Cardiac fibroblast (primary cell): ENCODE results near the gene OSBPL1A.

Experiments
- DNase-seq, 2 donors: peaks; one replicate each; pipeline versions ENCODE4 v3.0.0 to v3.0.0-alpha.2; 2010; ENCODE audit warnings: low read depth in 2 of 2
- H3K4me3 ChIP-seq, 2 donors: replicated peaks in 1 of 2; 1 replicate in 1 of 2; 2 replicates in 1 of 2; pipeline ENCODE4 v1.5.1; 2011; ENCODE audit warnings: low read depth in 2 of 2, low read length in 2 of 2, mild to moderate bottlenecking in 2 of 2, moderate library complexity in 1 of 2
- CTCF ChIP-seq: IDR thresholded peaks from one replicate; pipeline ENCODE4 v1.5.1; 2011; ENCODE audit warnings: low read depth, mild to moderate bottlenecking, low read length, inconsistent platforms

The OSBPL1A gene

DNA sequence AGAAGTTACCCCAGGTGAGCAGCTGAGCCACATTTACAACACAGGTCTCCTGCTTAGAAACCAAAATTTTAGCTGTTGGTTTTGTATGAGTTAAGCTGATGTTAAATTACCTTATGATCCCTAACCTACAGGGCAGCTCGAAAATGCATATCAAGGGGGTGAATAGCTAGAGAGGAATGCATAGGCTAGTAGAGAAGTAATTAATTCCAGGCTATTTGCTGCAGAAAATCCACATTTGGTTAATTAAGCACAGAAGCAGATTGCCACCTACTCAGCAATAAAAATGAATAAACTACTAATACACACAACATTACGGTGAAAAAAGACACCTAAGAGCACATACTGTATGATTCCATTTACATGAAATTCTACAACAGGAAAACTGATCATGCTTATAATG is 91.4 kb downstream of the OSBPL1A start:
- no peak for TF ChIP-seq CTCF
- H3K4me3 ChIP-seq: no peak overlapping the region
- no peak for DNase-seq

DNA sequence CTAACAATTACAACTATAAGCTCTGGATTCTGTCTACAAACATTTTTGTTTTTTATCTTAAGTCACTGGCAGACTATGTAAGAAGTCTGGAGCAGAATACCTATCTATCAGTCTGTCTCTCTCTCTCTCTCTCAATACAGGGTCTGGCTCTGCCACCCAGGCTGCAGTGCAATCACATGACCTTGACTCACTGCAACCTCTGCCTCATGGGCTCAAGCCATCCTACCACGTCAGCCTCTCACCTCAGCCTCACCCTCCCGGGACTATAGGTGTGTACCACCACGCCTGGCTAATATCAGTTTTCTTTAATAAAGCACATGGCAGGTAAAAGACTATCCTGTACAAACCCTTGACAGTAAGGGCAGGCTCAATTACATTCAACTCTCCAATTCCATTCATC is 96.9 kb downstream of the OSBPL1A start:
- DNase-seq: no peak
- H3K4me3 ChIP-seq: no peak overlapping the region
- no peak for TF ChIP-seq CTCF

DNA sequence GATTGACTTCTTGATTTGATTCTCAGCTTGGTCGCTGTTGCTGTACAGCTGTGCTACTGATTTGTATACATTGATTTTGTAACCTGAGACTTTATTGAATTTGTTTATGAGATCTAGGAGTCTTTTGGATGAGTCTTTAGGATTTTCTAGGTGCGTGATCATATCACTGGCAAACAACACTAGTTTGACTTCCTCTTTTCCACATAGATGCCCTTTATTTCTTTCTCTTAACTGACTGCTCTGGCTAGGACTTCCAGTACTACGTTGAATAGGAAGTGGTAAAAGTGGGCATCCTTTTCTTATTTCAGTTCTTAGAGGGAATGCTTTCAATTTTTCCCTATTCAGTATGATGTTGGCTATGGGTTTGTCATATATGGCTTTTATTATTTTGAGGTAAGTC is 101.3 kb downstream of the OSBPL1A start:
- no peak for TF ChIP-seq CTCF
- no peak overlapping the region for H3K4me3 ChIP-seq
- DNase-seq: no peak

DNA sequence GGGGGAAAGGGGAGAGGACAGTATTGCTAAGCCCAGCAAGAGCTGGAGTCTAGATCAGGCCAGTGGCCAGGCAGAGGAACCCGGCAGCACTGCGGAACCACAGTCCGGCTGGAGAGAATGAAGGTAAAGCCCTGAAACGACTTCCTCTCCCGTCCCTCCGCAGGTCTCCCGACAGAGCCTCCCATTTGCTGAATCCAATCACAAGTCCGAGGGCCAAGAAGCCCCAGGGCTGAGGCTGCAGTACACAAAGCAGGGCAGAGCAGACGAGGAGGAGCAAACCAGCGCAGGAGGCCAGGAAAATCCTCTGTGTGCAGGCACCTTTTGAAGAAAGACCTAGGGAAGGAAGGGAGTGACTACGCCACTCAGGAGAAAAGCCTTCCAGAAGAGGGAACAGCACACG is 104.4 kb downstream of the OSBPL1A start:
- TF ChIP-seq CTCF: no peak
- DNase-seq: no peak
- no peak overlapping the region for H3K4me3 ChIP-seq

GRCh38 chr18:24278591-24278990 is 119.0 kb downstream of the OSBPL1A start:
- no peak for TF ChIP-seq CTCF
- H3K4me3 ChIP-seq: no peak overlapping the region
- DNase-seq: no peak

- no peak for DNase-seq
Observed at GRCh38 chr18:24277516-24278195, 120.0 kb downstream of the OSBPL1A start.

More at GRCh38 chr18:24277516-24278195, 120.0 kb downstream of the OSBPL1A start:
- no peak overlapping the region for H3K4me3 ChIP-seq
- TF ChIP-seq CTCF: no peak
